ENCODE results near the gene GOLT1B. TPM values are rescaled to one million over a fixed set of nuclear protein-coding genes. Genes with fewer than 3 reads are reported as not detected.
"Not testable (repeated sequence)": the region's sequence is repeated elsewhere in the genome, so short reads cannot be mapped to it uniquely, and the experiment has no call there.

Gene GOLT1B
- total RNA-seq = 10 to 100 TPM; 31.6 to 35.9 TPM

- Mint-ChIP-seq H3K27ac (no peak within 1 kb of the TSS), H3K4me1 (ENCODE audit: low read depth) (peaks cover 57% of the 10 kb centered on the region), H3K36me3 (ENCODE audit: low read depth) (peaks cover 30% of the 10 kb centered on the region), H3K9me3 (no peaks in the 10 kb centered on the region), H3K4me3 (no peak within 1 kb of the TSS), H3K27me3 (no peaks in the 10 kb centered on the region)
- peak; percentile 96 for DNase-seq
- ChIA-PET CTCF (interaction anchor here (0.7 kb wide), 1 partner anchor 18 kb away, joined by 3 read pairs; no protein-coding TSS in a partner anchor), POLR2A (interaction anchor here (0.7 to 2.0 kb wide), 19 partner anchors 8 to 177 kb away, joined by 3 to 22 read pairs (median 4); partner anchors contain the start of genes LDHB, PYROXD1 and SPX)
- intact Hi-C loops (cut with micrococcal nuclease) = loop anchor here (5.0 kb wide), 3 partner anchors 44 to 156 kb away; partner anchors contain the start of genes LDHB and PYROXD1
- no peak for TF ChIP-seq CTCF (IDR thresholded peaks at IDR 0.05)
- peak; percentile 92 for ATAC-seq
These were observed at the start of gene GOLT1B, which contains the start of gene RECQL for GRCh38 chr12:21501258-21502163. Gene GOLT1B, plus strand, starts transcription at chr12:21501789. Its CDS starts 135 bp downstream, at chr12:21501924. Gene RECQL, minus strand, starts transcription at chr12:21501635. Its CDS starts 2,065 bp downstream, at chr12:21499570.

DNA sequence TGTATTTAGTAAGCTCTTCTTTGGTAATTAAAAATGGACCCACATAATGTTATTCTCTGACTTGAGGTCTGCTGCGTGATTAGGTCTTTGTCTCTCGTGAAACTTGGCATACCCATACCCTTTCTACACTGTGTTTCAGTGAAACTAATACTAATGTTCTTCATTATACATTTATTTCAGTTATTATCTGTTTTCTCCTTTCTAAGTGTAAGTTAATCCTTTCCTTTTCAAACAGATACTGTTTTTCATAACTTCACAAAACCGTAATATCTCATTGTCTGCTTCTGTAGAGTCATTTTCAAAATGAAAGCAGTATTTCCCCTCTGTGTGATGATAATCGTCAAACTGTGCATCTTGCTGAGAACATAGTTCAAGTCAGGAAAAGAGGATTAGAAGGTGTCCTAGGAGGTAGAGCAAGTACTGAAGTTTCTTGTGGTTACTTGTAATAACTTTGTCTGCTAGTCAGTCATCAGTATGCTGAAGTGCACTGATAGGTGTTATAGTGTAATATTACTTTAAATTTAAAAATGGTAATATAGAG lies 48.2 kb upstream of the GOLT1B start:
- peak; percentile 24 for ATAC-seq

DNA sequence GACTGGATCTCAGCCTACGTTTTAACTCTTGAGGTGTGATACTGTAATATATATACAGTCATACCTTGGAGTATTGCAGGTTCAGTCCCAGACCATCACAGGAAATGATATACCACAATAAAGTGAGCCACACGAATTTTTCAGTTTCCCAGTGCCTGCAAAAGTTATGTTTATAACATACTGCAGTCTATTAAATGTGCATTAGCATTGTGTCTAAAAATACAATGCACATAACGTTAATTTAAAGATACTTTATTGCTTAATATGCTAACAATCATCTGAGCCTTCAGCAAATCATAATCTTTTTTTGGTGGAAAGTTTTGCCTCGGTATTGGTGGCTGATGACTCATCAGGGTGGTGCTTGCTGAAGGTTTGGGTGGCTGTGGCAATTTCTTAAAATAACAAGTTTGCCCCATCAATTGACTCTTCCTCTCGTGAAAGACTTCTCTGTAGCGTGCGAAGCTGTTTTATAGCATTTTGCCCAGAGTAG lies 45.3 kb upstream of the GOLT1B start:
- POLR2A ChIA-PET = interaction anchor here (0.9 to 3.4 kb wide), 3 partner anchors 18 to 201 kb away, joined by 4 to 13 read pairs (median 6); partner anchors contain the start of genes GOLT1B, LDHB, PYROXD1 and RECQL
- DNase-seq = peak; percentile 70
- Mint-ChIP-seq H3K4me1 (ENCODE audit: low read depth) (peaks cover 49% of the 10 kb centered on the region), H3K36me3 (ENCODE audit: low read depth) (peaks cover 51% of the 10 kb centered on the region), H3K27me3 (no peaks in the 10 kb centered on the region), H3K4me3 (peak overlapping the region; percentile 37), H3K9me3 (no peaks in the 10 kb centered on the region), H3K27ac (peak overlapping the region; percentile 95)
- peak; percentile 86 for ATAC-seq
- no peak for TF ChIP-seq CTCF (IDR thresholded peaks at IDR 0.05)
- intact Hi-C loops (cut with micrococcal nuclease) = loop anchor here (1.0 to 10.0 kb wide), 3 partner anchors 19 to 198 kb away; partner anchors contain the start of genes GOLT1B, LDHB, PYROXD1 and RECQL
- CTCF ChIA-PET = interaction anchor here (1.3 kb wide), 1 partner anchor 22 kb away, joined by 3 read pairs; no protein-coding TSS in a partner anchor

More for the DNA sequence above, 48.2 kb upstream of the GOLT1B start:
- peaks cover 48% of the 10 kb centered on the region for H3K4me1 Mint-ChIP-seq (ENCODE audit: low read depth)
- H3K27me3 Mint-ChIP-seq = no peaks in the 10 kb centered on the region
- intact Hi-C loops (cut with micrococcal nuclease) = loop anchor here (10.0 kb wide), 1 partner anchor 201 kb away; the partner anchor contains the start of gene LDHB
- no peak for DNase-seq
- H3K4me3 Mint-ChIP-seq = peak overlapping the region; percentile 57
- no peak for TF ChIP-seq CTCF (IDR thresholded peaks at IDR 0.05)
- H3K27ac Mint-ChIP-seq = peak overlapping the region; percentile 86
- H3K36me3 Mint-ChIP-seq (ENCODE audit: low read depth) = peaks cover 39% of the 10 kb centered on the region
- CTCF ChIA-PET = no interaction called here
- H3K9me3 Mint-ChIP-seq = no peaks in the 10 kb centered on the region
- POLR2A ChIA-PET = interaction anchor here (1.1 to 4.2 kb wide), 2 partner anchors 15 to 200 kb away, joined by 4 to 18 read pairs; partner anchors contain the start of gene PYROXD1

GRCh38 chr12:21459474-21459873 lies 42.1 kb upstream of the GOLT1B start:
- ChIA-PET CTCF (no interaction called here), POLR2A (no interaction called here)
- peaks cover 55% of the 10 kb centered on the region for H3K36me3 Mint-ChIP-seq (ENCODE audit: low read depth)
- peaks cover 2% of the 10 kb centered on the region for H3K9me3 Mint-ChIP-seq
- peaks cover 34% of the 10 kb centered on the region for H3K4me1 Mint-ChIP-seq (ENCODE audit: low read depth)
- no peak overlapping the region for H3K27ac Mint-ChIP-seq
- intact Hi-C loops (cut with micrococcal nuclease) = loop anchor here (5.0 to 10.0 kb wide), 2 partner anchors 43 to 195 kb away; partner anchors contain the start of genes GOLT1B, LDHB and RECQL
- DNase-seq = no peak
- no peak overlapping the region for H3K4me3 Mint-ChIP-seq
- no peak for ATAC-seq
- TF ChIP-seq CTCF (IDR thresholded peaks at IDR 0.05) = no peak
- no peaks in the 10 kb centered on the region for H3K27me3 Mint-ChIP-seq

DNA sequence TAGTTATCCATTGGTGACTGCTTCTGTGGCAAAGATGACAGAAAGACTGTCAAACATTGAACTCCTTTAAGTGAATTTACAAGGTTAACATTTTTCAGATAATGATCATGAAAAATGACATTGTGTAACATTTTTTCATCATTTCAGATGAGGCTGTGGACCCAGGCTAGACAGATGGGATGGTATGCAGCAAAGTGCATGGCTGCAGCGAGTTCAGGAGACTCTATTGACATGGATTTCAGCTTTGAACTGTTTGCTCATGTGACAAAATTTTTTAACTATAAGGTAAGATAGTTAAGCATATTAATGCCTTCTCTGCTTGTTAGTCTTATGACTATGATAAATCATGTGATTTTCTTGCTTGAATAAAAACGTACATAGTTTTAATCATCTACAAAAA lies 34.3 kb upstream of the GOLT1B start:
- H3K9me3 Mint-ChIP-seq; POLR2A ChIA-PET; intact Hi-C loops (cut with micrococcal nuclease); H3K27me3 Mint-ChIP-seq; H3K4me3 Mint-ChIP-seq; CTCF ChIA-PET; ATAC-seq; DNase-seq; H3K27ac Mint-ChIP-seq: not testable (repeated sequence)
- peaks cover 11% of the 10 kb centered on the region for H3K4me1 Mint-ChIP-seq (ENCODE audit: low read depth)
- H3K36me3 Mint-ChIP-seq (ENCODE audit: low read depth) = peaks cover 50% of the 10 kb centered on the region

All from activated CD8-positive, alpha-beta T cell treated with anti-CD3 and anti-CD28 coated beads for 36 hours (primary cell).